AG04450 (cell line): ENCODE measurements around the gene PRKCQ. TPM values are rescaled to one million over a fixed set of nuclear protein-coding genes. Genes with fewer than 3 reads are reported as not detected.

Experiments
- CTCF ChIA-PET: fragments of 300-600, 350-600 bp; formaldehyde crosslinking; extraction: SDS; loops from one replicate; lab custom pipeline; 2022; ENCODE audit warnings: antibody characterized with exemption, inconsistent platforms; lab: Charles Lee
- POLR2A ChIA-PET: fragments of 350-600 bp; formaldehyde crosslinking; extraction: SDS; loops from one replicate; lab custom pipeline; 2021; ENCODE audit warnings: antibody characterized with exemption, inconsistent platforms; lab: Yijun Ruan, JAX
- DNase-seq: peaks from one replicate; pipeline ENCODE4 v3.0.0-alpha.2; 2011; ENCODE audit warnings: low read depth, low spot score
- H3K27ac ChIP-seq: one replicate; pipeline ENCODE4 v1.5.1; 2012; ENCODE audit warnings: low read depth, low read length, control low read depth
- H3K27me3 ChIP-seq: one replicate; pipeline ENCODE4 v1.6.0; 2012; ENCODE audit warnings: low read length; ENCODE audit not compliant: control insufficient read depth, insufficient read depth
- H3K4me3 ChIP-seq: 2 replicates; pipeline ENCODE4 v1.5.1; 2011; ENCODE audit warnings: mild to moderate bottlenecking, low read depth, low read length, control low read depth
- H3K9me3 ChIP-seq: 2 replicates; pipeline ENCODE4 v1.5.1; 2012; ENCODE audit warnings: low read length; ENCODE audit not compliant: control insufficient read depth, insufficient read depth
- CTCF ChIP-seq: IDR thresholded peaks from 2 replicates; pipeline ENCODE4 v1.5.1; 2011; ENCODE audit warnings: low read depth, low read length, control low read depth, inconsistent platforms
- polyA plus RNA-seq: library from polyadenylated mRNA; depleted of rRNA; stranded (reverse); fragments of >200 nt; gene quantifications from 2 replicates; pipeline ENCODE4 v1.2.3, GENCODE V29; 2011

Gene PRKCQ
- polyA plus RNA-seq, 1 experiment = 0.10 TPM

GRCh38 chr10:6520138-6520537, 59.9 kb downstream of the PRKCQ start:
- Histone ChIP-seq H3K27me3 (peaks cover 5% of the 10 kb centered on the region), H3K4me3 (no peak overlapping the region), H3K27ac (no peak overlapping the region), H3K9me3 (no peaks in the 10 kb centered on the region)
- POLR2A ChIA-PET = no interaction called here
- no peak for DNase-seq
- no peak for TF ChIP-seq CTCF
- CTCF ChIA-PET = no interaction called here

GRCh38 chr10:6518791-6519429, 61.2 kb downstream of the PRKCQ start:
- peaks cover 5% of the 10 kb centered on the region for H3K27me3 ChIP-seq
- H3K4me3 ChIP-seq = no peak overlapping the region
- H3K9me3 ChIP-seq = no peaks in the 10 kb centered on the region
- no peak for TF ChIP-seq CTCF
- CTCF ChIA-PET = interaction anchor here (1.1 kb wide), 1 partner anchor 62 kb away, joined by 3 read pairs; no protein-coding TSS in a partner anchor
- no peak overlapping the region for H3K27ac ChIP-seq
- POLR2A ChIA-PET = no interaction called here
- no peak for DNase-seq

GRCh38 chr10:6516929-6517284, 63.2 kb downstream of the PRKCQ start:
- TF ChIP-seq CTCF = no peak
- Histone ChIP-seq H3K27me3 (peaks cover 7% of the 10 kb centered on the region), H3K4me3 (no peak overlapping the region), H3K9me3 (no peaks in the 10 kb centered on the region), H3K27ac (no peak overlapping the region)
- ChIA-PET CTCF (interaction anchor here (1.6 kb wide), 1 partner anchor 64 kb away, joined by 3 read pairs; no protein-coding TSS in a partner anchor), POLR2A (no interaction called here)
- no peak for DNase-seq

- Histone ChIP-seq H3K27ac (no peak overlapping the region), H3K9me3 (no peaks in the 10 kb centered on the region), H3K27me3 (peaks cover 7% of the 10 kb centered on the region), H3K4me3 (no peak overlapping the region)
- no peak for TF ChIP-seq CTCF
- DNase-seq = no peak
- ChIA-PET POLR2A (no interaction called here), CTCF (interaction anchor here (1.6 kb wide), 1 partner anchor 64 kb away, joined by 3 read pairs; no protein-coding TSS in a partner anchor)
Observed at GRCh38 chr10:6516281-6516928, 63.7 kb downstream of the PRKCQ start.
